Uterus (tissue), 4 donors: Measurements from ENCODE around the gene PGAM5. TPM values are rescaled to one million over a fixed set of nuclear protein-coding genes. Genes with fewer than 3 reads are reported as not detected.

Experiments used
- DNase-seq, 2 donors: peaks; one replicate each; pipeline ENCODE4 v3.0.0-alpha.2; 2019 to 2020
- H3K27ac ChIP-seq, 2 donors: fragments of 200-600 bp; sonication (generic); 1 replicate in 1 of 2; 2 replicates in 1 of 2; pipeline ENCODE4 v1.5.1; 2016 to 2018
- H3K27me3 ChIP-seq, 2 donors: fragments of 200-600 bp; sonication (generic); one replicate each; pipeline ENCODE4 v1.5.1; 2018 to 2019; ENCODE audit warnings: control low read depth in 1 of 2
- H3K36me3 ChIP-seq, 2 donors: fragments of 200-600 bp; sonication (generic); one replicate each; pipeline ENCODE4 v1.5.1; 2019; ENCODE audit warnings: control low read depth in 1 of 2
- H3K4me1 ChIP-seq, 2 donors: fragments of 200-600 bp; sonication (generic); one replicate each; pipeline ENCODE4 v1.5.1; 2018 to 2019; ENCODE audit warnings: control low read depth in 1 of 2
- H3K4me3 ChIP-seq, 2 donors: fragments of 200-600 bp; sonication (generic); 1 replicate in 1 of 2; 2 replicates in 1 of 2; pipeline ENCODE4 v1.5.1; 2018 to 2019; ENCODE audit warnings: mild to moderate bottlenecking in 1 of 2
- H3K9me3 ChIP-seq, 2 donors: fragments of 200-600 bp; sonication (generic); one replicate each; pipeline ENCODE4 v1.5.1; 2019; ENCODE audit warnings: control low read depth in 1 of 2
- POLR2A ChIP-seq, 2 donors: fragments of 450-650 bp; IDR thresholded peaks; one replicate each; pipeline ENCODE4 v1.6.1; 2016; ENCODE audit warnings: antibody characterized with exemption in 2 of 2, mild to moderate bottlenecking in 1 of 2, moderate library complexity in 1 of 2
- intact Hi-C: fragments of 100-400 bp; cut with DNase I; formaldehyde crosslinking; loops from one replicate; pipeline ENCODE4 v1.15.1; 2023; ENCODE audit warnings: low total_unique reads
- total RNA-seq, 4 donors: library from RNA; depleted of rRNA in 3 of 4; stranded (reverse); fragments of >200 nt in 3 of 4; gene quantifications; one replicate each; pipeline versions ENCODE4 v1.1.0 to v1.2.4, GENCODE V29; 2014 to 2023
- TF ChIP-seq, protein P1 (sequence below), 4 experiments: fragments of 200-600 bp in 2 of 4; fragments of 450-650 bp in 2 of 4; sonication (generic) in 2 of 4; IDR thresholded peaks; one replicate each; pipeline ENCODE4 v1.5.1; 2016 to 2019; ENCODE audit warnings: antibody characterized with exemption in 4 of 4, mild to moderate bottlenecking in 2 of 4, moderate library complexity in 1 of 4
- donor health status: DM: yes; HTN: yes; CAD: no.

Gene PGAM5
- total RNA-seq, 4 donors from 2014 or later, result 5.0 to 30.8 (median 19.4) TPM

DNA sequence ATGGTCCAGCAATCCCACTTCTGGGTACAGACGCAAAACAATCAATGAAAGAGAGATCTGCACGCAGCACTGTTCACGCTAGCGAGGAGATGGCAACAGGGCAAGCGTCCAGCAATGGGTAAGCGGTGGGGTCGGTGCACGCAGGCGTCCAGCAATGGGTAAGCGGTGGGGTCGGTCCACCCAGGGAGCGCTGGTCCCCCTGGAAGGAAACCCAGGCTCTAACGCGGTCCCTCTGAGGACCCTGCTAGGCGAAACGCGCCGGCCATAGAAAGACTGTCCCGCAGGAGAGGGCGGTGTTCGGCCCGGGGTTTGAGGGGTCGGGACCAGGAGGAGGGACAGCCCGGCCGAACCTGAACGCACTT lies 618 bp upstream of the PGAM5 start:
- Histone ChIP-seq H3K36me3 (no peaks in the 10 kb centered on the region), H3K27ac (peak overlapping the region; percentile 55 to 67), H3K4me1 (no peaks in the 10 kb centered on the region), H3K27me3 (no peaks in the 10 kb centered on the region), H3K9me3 (no peaks in the 10 kb centered on the region), H3K4me3 (peak overlapping the region; percentile 42 to 91)
- TF ChIP-seq, protein P1, sequence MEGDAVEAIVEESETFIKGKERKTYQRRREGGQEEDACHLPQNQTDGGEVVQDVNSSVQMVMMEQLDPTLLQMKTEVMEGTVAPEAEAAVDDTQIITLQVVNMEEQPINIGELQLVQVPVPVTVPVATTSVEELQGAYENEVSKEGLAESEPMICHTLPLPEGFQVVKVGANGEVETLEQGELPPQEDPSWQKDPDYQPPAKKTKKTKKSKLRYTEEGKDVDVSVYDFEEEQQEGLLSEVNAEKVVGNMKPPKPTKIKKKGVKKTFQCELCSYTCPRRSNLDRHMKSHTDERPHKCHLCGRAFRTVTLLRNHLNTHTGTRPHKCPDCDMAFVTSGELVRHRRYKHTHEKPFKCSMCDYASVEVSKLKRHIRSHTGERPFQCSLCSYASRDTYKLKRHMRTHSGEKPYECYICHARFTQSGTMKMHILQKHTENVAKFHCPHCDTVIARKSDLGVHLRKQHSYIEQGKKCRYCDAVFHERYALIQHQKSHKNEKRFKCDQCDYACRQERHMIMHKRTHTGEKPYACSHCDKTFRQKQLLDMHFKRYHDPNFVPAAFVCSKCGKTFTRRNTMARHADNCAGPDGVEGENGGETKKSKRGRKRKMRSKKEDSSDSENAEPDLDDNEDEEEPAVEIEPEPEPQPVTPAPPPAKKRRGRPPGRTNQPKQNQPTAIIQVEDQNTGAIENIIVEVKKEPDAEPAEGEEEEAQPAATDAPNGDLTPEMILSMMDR (IDR thresholded peaks at IDR 0.05), result no peak
- TF ChIP-seq POLR2A (IDR thresholded peaks at IDR 0.05), result no peak
- no peak for DNase-seq
- intact Hi-C loops, result no loop called here

DNA sequence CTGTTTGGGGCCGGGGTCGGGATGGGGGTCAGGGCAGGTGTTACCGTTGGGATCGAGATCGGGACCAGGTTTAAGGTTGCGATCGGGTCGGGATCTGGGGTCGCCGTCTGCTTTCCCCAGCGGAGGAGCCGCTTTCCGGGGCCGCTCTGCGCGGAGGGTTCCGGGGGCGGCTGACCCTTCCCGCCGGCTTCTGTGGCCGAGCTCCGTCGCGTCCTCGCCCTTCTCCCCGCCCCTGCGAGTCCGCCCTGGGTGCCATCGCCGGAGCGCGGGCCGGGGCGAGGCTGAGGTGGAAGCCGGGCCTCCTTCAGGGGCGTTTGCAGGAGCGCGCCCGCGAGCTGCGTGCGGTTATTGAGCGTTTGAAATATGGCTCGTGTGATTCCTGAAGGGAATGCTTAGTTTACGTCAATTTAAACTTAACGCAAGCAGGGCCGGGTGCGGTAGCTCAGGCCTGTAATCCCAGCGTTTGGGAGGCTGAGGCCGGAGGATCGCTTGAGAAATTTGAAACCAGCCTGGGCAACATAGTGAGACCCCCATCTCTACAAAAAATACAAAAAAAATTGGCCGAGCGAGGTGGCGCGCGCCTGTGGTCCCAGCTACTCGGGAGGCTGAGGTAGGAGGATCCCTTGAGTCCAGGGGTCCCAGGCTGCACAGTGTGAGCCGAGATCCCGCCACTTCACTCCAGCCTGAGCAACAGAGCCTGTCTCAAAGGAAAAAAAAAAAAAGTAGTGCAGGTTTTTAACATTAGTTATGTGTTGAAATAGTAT lies 620 bp downstream of the PGAM5 start:
- H3K9me3 ChIP-seq, result no peaks in the 10 kb centered on the region
- TF ChIP-seq, protein P1 (IDR thresholded peaks at IDR 0.05), result no peak
- no peak for TF ChIP-seq POLR2A (IDR thresholded peaks at IDR 0.05)
- H3K27me3 ChIP-seq, result no peaks in the 10 kb centered on the region
- peak overlapping the region in 1 of 2 donors; percentile 55 for H3K27ac ChIP-seq
- peak overlapping the region; percentile 42 to 91 for H3K4me3 ChIP-seq
- DNase-seq, result no peak
- H3K36me3 ChIP-seq, result no peaks in the 10 kb centered on the region
- intact Hi-C loops, result no loop called here
- no peaks in the 10 kb centered on the region for H3K4me1 ChIP-seq

DNA sequence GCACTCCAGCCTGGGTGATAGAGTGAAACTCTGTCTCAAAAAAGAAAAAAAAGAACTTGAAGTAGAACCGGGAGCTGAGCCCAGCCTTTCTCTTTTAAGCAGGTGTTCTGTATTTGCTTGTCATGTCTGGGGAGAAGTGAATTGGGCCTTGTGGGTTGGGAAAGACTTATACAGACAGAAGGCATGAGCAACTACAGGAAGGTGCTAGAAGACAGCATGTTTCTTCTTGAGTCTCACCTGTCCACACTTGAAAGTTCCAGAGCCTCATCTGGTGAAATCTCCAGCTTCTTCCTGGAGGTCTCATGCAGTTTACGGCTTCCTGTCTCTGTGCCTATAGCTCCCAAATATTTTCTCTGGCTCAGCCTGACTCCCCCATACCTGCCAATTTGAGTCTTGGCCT lies 2.5 kb downstream of the PGAM5 start:
- no peak overlapping the region for H3K4me3 ChIP-seq
- TF ChIP-seq POLR2A (IDR thresholded peaks at IDR 0.05), result no peak
- TF ChIP-seq, protein P1 (IDR thresholded peaks at IDR 0.05), result no peak
- H3K4me1 ChIP-seq, result no peaks in the 10 kb centered on the region
- H3K27me3 ChIP-seq, result no peaks in the 10 kb centered on the region
- H3K36me3 ChIP-seq, result no peaks in the 10 kb centered on the region
- no peak overlapping the region for H3K27ac ChIP-seq
- DNase-seq, result no peak
- no peaks in the 10 kb centered on the region for H3K9me3 ChIP-seq
- intact Hi-C loops, result no loop called here

DNA sequence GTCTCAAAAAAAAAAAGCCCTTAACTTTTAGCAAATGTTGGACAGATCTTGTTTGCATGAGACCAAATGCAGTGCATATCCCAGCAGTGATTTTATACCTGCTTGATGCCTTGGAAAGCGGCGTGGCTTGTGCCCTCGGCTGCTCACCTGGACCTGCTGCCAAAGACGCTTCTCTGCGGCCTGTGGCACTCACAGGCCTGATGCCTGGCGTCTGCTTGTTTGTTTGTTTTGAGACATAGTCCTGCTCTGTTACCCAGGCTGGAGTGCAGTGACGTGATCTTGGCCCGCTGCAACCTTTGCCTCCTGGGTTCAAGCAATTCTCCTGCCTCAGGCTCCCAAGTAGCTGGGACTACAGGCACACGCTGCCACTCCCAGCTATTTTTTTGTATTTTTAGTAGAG lies 5.2 kb downstream of the PGAM5 start:
- Histone ChIP-seq H3K4me1 (no peaks in the 10 kb centered on the region), H3K27me3 (no peaks in the 10 kb centered on the region), H3K36me3 (no peaks in the 10 kb centered on the region), H3K27ac (no peak overlapping the region), H3K4me3 (no peak overlapping the region), H3K9me3 (no peaks in the 10 kb centered on the region)
- TF ChIP-seq, protein P1 (IDR thresholded peaks at IDR 0.05), result no peak
- TF ChIP-seq POLR2A (IDR thresholded peaks at IDR 0.05), result no peak
- no peak for DNase-seq
- intact Hi-C loops, result no loop called here

DNA sequence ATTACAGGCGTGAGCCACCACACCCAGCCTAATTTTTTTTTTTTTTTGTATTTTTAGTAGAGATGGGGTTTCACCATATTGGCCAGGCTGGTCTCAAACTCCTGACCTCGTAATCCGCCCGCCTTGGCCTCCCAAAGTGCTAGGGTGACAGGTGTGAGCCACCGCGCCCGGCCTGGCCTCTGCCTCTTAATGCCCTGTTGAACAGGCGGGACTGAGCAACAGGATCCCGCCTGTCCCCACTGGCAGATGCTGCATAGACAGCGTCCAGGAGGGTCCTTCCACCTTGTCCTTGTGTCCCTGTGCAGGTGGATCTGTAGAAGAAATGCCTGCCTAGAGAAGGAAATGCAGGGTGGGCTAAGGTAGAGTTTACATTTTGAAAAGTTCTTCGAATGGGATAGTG lies 5.7 kb downstream of the PGAM5 start:
- no peak for DNase-seq
- intact Hi-C loops, result no loop called here
- no peak overlapping the region for H3K4me3 ChIP-seq
- TF ChIP-seq, protein P1 (IDR thresholded peaks at IDR 0.05), result no peak
- TF ChIP-seq POLR2A (IDR thresholded peaks at IDR 0.05), result no peak
- no peaks in the 10 kb centered on the region for H3K4me1 ChIP-seq
- H3K27ac ChIP-seq, result no peak overlapping the region
- no peaks in the 10 kb centered on the region for H3K27me3 ChIP-seq
- no peaks in the 10 kb centered on the region for H3K9me3 ChIP-seq
- H3K36me3 ChIP-seq, result no peaks in the 10 kb centered on the region
